ENCODE measurements around the gene PRRG3.

- no peak for TF ChIP-seq CTCF (IDR thresholded peaks at IDR 0.05)
- no peak for TF ChIP-seq POLR2A (IDR thresholded peaks at IDR 0.05)
- TF ChIP-seq POLR2AphosphoS5 (IDR thresholded peaks at IDR 0.05; ENCODE audit: insufficient read depth in 1 of 2, low read depth in 1 of 2) = no peak
Observed at GRCh38 chrX:151742311-151742710, 47.1 kb downstream of the PRRG3 start.
